Measurements from ENCODE around the gene LDHA. TPM values are rescaled to one million over a fixed set of nuclear protein-coding genes. Genes with fewer than 3 reads are reported as not detected.

Gene LDHA
- 100 to 1,000 TPM; 231 to 319 (median 268) TPM for polyA plus RNA-seq (ENCODE audit: insufficient read length in 4 of 4)

DNA sequence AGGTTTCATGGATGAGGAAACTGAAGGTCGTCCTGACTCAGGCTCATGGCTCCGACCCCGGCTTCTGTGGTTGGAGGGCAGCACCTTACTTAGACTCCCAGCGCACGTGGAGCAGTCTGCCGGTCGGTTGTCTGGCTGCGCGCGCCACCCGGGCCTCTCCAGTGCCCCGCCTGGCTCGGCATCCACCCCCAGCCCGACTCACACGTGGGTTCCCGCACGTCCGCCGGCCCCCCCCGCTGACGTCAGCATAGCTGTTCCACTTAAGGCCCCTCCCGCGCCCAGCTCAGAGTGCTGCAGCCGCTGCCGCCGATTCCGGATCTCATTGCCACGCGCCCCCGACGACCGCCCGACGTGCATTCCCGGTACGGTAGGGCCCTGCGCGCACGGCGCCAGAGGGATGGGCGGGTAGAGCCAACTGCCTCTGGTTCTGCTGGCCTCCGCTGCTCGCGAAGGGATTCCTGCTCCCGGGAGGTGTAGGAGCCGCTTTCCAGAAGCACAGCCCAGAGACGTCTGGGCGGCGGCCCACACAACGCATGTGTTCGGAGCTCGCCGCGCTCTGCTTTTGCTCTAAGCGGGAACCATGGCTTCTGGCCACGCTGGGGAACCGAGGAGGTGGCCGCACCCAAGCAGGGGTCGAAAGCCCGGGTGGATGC is at the start of gene LDHA:
LDHA (plus strand) TSS at position 289 of the 653 bp plus-strand sequence. CDS start 2,280 bp downstream, outside the sequence.
- peak in 3 of 4 donors; percentile 67 to 80 (median 76) for DNase-seq (ENCODE audit: low read depth in 4 of 4, low spot score in 2 of 4)

- no peak for DNase-seq (ENCODE audit: low read depth in 4 of 4, low spot score in 2 of 4)
Observed at GRCh38 chr11:18347471-18348125, 46.8 kb upstream of the LDHA start.

GRCh38 chr11:18352581-18352980 is 41.8 kb upstream of the LDHA start:
- DNase-seq (ENCODE audit: low read depth in 4 of 4, low spot score in 2 of 4), result no peak

DNA sequence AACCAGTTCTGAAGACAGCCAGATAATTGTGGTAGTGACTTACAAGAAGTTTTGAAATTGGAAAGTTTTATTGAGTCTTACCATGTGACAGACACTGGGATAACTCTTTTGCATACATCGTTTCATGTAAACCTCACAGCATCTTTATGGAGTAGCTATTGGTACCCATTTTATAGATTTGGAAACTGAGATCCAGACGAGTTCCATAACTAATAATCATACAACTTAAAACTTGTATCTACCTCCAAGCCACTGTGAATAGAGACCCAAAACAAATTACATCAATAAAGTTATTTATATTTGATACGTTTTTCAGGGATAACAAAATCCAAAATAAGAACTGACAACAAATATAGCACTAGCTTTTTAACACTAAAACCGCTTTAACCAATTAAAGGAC is 35.7 kb upstream of the LDHA start:
- no peak for DNase-seq (ENCODE audit: low read depth in 4 of 4, low spot score in 2 of 4)

GRCh38 chr11:18361154-18361553 is 33.2 kb upstream of the LDHA start:
- DNase-seq (ENCODE audit: low read depth in 4 of 4, low spot score in 2 of 4), result no peak

DNA sequence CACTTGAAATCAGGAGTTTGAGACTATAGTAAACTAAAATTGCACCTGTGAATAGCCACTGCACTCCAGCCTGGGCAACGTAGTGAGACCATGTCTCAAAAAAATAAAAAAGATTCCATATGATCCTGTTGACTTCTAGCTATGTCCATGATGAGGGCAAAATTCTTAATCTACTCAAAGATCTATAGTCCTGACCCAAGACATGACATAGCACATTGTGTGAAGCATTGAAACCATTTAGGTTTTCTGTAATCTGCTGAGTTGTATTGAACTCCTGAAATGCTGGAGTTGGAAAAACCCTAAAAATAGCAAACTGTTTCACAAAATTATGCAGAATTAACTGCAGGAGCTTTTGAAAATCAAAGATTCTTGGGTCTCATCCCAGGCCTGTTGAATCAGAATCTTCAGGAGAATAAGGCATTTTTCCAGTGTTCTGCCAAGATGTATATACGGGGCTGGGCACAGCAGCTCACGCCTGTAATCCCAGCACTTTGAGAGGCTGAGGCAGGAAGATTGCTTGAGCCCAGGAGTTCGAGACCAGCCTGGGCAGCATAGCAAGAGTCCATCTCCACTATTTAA is 29.8 kb upstream of the LDHA start:
- DNase-seq (ENCODE audit: low read depth in 4 of 4, low spot score in 2 of 4), result no peak

GRCh38 chr11:18365741-18366140 is 28.6 kb upstream of the LDHA start:
- no peak for DNase-seq (ENCODE audit: low read depth in 4 of 4, low spot score in 2 of 4)

GRCh38 chr11:18366286-18366685 is 28.1 kb upstream of the LDHA start:
- DNase-seq (ENCODE audit: low read depth in 4 of 4, low spot score in 2 of 4), result no peak

DNA sequence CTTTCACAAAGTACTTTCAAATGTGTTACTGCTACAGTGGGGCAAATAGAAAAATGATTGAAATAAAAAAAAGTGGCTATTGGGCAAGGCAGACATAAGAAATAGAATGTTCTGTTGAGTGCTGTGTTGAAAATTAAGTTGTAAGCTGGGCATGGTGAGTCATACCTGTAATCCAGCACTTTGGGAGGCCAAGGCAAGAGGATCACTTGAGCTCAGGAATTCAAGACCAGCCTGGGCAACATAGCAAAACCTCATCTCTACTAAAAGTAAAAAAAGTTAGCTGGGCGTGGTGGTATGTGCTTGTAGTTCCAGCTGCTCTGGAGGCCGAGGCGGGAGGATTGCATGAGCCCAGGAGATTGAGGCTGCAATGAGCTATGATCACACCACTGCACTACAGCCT is 26.9 kb upstream of the LDHA start:
- no peak for DNase-seq (ENCODE audit: low read depth in 4 of 4, low spot score in 2 of 4)

- DNase-seq (ENCODE audit: low read depth in 4 of 4, low spot score in 2 of 4), result no peak
Observed at GRCh38 chr11:18368221-18368620, 26.1 kb upstream of the LDHA start.

DNA sequence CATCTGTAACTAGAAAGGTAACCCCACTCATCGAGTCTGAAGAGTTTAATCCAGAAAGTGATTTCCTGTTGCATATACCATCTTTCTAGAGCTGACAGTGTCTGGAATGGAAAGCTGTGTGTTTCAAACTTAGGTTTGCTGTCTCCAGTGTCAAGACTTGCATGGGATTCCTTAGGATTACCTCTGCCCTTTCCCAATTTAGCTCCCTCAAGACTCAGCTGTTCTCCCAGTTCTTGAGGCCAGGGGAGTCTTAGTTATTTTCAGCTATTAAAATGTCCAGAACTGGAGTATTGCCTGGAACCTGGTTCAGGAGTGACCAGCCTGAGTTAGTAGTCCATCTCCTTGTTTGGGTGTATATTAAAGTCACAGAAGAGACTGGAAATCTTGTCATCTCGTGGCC is 25.0 kb upstream of the LDHA start:
- no peak for DNase-seq (ENCODE audit: low read depth in 4 of 4, low spot score in 2 of 4)

DNA sequence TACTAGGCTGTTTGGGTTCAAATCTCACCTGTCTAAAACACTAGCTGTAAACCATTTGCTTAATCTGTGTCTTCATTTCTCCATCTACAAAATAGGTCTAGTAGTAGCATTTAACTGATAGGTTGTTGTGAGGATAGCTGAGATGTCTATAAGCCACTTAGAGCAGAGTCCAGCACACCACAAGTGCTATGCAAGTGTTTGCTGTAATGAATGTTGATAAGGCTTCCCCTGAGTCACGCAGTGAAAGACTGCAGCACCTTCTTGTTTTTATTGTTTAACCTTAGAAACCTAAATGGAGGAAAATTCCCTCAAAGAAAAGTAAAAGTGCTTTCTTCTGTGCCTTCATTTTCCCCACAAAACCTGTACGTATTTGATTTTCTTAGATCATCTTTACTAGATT is 23.1 kb upstream of the LDHA start:
- DNase-seq (ENCODE audit: low read depth in 4 of 4, low spot score in 2 of 4), result no peak

DNA sequence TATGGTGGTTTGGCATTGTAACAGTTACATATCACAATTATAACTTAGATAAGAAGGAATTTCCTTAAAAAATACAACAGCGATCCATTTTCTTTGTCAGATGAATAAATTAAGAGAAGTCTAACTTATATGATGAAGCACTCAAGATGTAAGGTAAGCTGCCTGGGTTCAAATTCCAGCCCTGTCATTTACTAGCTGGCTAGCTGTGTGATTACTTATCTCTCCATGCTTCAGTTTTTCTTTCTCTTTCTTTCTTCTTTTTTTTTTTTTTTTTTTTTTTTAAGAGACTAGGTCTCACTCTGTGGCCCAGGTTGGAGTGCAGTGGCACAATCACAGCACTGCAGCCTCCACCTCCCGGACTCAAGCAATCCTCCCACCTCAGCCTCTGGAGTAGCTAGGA is 22.2 kb upstream of the LDHA start:
- no peak for DNase-seq (ENCODE audit: low read depth in 4 of 4, low spot score in 2 of 4)

DNA sequence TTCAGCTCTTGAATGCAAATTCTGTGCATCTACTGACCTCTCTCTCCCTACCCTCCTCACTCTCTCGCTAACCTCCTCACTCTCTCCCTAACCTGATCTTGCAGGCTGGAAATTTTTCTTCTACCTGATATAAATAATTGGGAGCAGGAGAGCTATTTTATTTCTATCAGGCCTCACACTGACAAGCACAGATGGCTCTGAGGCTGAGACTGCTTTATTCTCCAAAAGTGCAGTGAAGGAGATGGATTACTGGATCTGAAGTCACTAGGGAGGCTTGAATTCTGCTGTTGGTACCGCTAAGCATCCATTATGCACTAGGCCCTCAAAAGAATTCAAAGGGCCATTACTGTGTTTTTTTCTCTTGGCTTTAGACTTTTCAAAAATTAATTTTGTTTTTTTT is 19.4 kb upstream of the LDHA start:
- no peak for DNase-seq (ENCODE audit: low read depth in 4 of 4, low spot score in 2 of 4)

DNA sequence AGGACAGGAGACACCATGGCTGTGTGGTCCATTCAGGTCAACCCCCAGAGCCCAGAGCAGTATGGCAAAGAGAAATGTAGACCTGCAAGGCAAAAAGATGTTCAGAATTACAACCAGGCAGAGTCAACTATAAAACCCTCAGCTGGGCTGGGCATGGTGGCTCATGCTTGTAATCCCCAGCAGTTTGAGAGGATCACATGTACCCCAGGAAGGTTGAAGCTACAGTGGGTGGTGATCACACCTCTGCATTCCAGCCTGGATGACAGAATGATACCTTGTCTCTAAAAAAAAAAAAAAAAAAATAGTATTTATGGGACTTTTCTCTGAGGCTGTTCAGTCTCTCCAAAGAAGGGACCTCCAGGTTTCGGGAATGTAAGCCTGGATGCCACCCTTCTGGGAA is 18.4 kb upstream of the LDHA start:
- DNase-seq (ENCODE audit: low read depth in 4 of 4, low spot score in 2 of 4), result no peak

DNA sequence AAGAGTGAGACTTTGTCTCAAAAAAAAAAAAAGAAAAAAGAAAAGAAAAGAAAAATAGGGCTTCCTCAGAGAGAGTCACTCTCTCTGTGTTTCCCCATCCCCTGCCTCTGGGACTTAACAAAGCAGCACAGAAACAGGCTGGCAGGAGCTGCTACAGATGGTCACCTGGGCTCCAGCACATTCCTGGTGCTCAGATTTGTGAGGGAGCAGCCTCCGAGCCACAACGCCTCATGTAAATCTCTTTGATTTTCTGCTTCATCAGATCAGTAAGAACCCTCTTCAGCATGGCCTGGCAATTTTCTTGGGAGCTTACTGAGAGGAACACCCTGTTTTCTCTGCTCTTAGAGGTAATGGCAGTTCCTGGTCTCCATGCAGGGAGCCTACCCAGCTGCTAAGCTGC is 15.2 kb upstream of the LDHA start:
- DNase-seq (ENCODE audit: low read depth in 4 of 4, low spot score in 2 of 4), result no peak

GRCh38 chr11:18383388-18384156 is 10.8 kb upstream of the LDHA start:
- DNase-seq (ENCODE audit: low read depth in 4 of 4, low spot score in 2 of 4), result peak in 1 of 4 donors; percentile 10

GRCh38 chr11:18384157-18384641 is 10.2 kb upstream of the LDHA start:
- peak in 1 of 4 donors; percentile 36 for DNase-seq (ENCODE audit: low read depth in 4 of 4, low spot score in 2 of 4)

GRCh38 chr11:18390088-18390487 is 4.3 kb upstream of the LDHA start:
- no peak for DNase-seq (ENCODE audit: low read depth in 4 of 4, low spot score in 2 of 4)

GRCh38 chr11:18392434-18393321 is 1.7 kb upstream of the LDHA start:
- no peak for DNase-seq (ENCODE audit: low read depth in 4 of 4, low spot score in 2 of 4)
